Neural cell (in vitro differentiated cells): ENCODE data around the gene COL16A1.

Source experiments
- CTCF ChIP-seq: fragments of 450-650 bp; IDR thresholded peaks from 2 replicates; pipeline ENCODE4 v1.5.1; 2014; ENCODE audit warnings: antibody characterized with exemption, mild to moderate bottlenecking, moderate library complexity; ENCODE audit not compliant: poor library complexity, severe bottlenecking
- EZH2 ChIP-seq: fragments of 200-600, 300-800 bp; shearing (Covaris generic), sonication (generic); IDR thresholded peaks from 2 replicates; pipeline ENCODE4 v1.6.1; 2014; ENCODE audit warnings: antibody characterized with exemption, low read length, borderline replicate concordance, mild to moderate bottlenecking; ENCODE audit not compliant: insufficient read depth, poor library complexity, severe bottlenecking
- POLR2AphosphoS5 ChIP-seq: IDR thresholded peaks from 2 replicates; pipeline ENCODE4 v1.6.1; 2012
- RAD21 ChIP-seq: fragments of 450-650 bp; conservative IDR thresholded peaks from 2 replicates; pipeline ENCODE4 v1.6.1; 2014; ENCODE audit warnings: antibody characterized with exemption, mild to moderate bottlenecking, moderate library complexity
- REST ChIP-seq: IDR thresholded peaks from 2 replicates; pipeline ENCODE4 v1.6.1; 2012; ENCODE audit warnings: borderline replicate concordance
- SMC3 ChIP-seq: fragments of 450-650 bp; conservative IDR thresholded peaks from 2 replicates; pipeline ENCODE4 v1.6.1; 2014; ENCODE audit warnings: antibody characterized with exemption, mild to moderate bottlenecking, moderate library complexity; ENCODE audit not compliant: poor library complexity
- TAF1 ChIP-seq: IDR thresholded peaks from 2 replicates; pipeline ENCODE4 v1.6.1; 2012; ENCODE audit warnings: low read depth

- no peak for TF ChIP-seq CTCF
- TF ChIP-seq RAD21, result no peak
- TF ChIP-seq EZH2, result no peak
- TF ChIP-seq REST, result no peak
- TF ChIP-seq TAF1, result no peak
- no peak for TF ChIP-seq POLR2AphosphoS5
- no peak for TF ChIP-seq SMC3
These were observed 64.3 kb downstream of the COL16A1 start for GRCh38 chr1:31639543-31639942.
